ENCODE results near the gene AREG. TPM values are rescaled to one million over a fixed set of nuclear protein-coding genes. Genes with fewer than 3 reads are reported as not detected.
A peak's percentile ranks its signal among the peaks of the same experiment; 100 is the strongest.

The AREG gene
- total RNA-seq, 1 experiment from 2014 or later = 146 TPM

DNA sequence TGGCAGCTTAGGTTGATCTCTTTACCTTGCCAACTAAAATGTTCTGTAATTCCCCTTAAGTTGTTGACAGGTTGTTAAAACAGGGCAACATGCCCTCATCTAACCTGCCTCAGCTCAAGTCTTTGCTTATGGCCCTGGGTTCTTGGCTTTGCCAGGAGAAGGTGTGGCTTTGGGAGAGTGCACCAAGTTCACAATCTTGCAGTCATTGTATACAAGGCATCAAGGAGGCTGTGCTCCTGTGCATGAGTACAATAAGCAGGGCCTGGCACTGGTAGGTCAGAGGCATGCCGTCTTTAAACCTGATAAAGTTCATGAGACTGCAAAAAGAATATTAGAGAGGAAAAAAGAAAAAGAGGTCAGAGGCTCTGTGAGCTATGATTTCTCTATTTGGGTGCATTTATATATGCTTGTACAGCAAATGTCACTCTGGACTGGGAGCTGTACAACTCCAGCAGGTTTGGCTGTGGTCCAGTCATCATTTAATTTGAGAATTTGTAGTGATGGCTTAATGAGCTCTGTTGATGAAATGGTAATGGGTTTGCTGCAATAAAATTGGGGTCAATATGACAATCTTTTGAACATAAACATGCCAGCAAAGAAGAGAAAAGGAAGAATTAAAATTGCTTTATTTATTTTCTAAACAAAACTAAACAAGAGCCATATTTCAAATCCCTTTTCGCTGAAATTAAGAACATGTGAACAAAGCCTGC, 30.3 kb downstream of the AREG start:
- Mint-ChIP-seq H3K27ac (ENCODE audit: unreplicated experiment) (no peak overlapping the region), H3K9me3 (ENCODE audit: unreplicated experiment) (peaks cover 11% of the 10 kb centered on the region), H3K4me1 (ENCODE audit: low read depth, unreplicated experiment) (peaks cover 61% of the 10 kb centered on the region), H3K36me3 (ENCODE audit: insufficient read depth, unreplicated experiment) (no peaks in the 10 kb centered on the region), H3K4me3 (ENCODE audit: unreplicated experiment) (no peak overlapping the region), H3K27me3 (ENCODE audit: insufficient read depth, unreplicated experiment) (no peaks in the 10 kb centered on the region)
- Histone ChIP-seq H3K4me3 (ENCODE audit: low read depth, low read length) (no peak overlapping the region), H3K9me3 (no peaks in the 10 kb centered on the region), H3K4me1 (peaks cover 38% of the 10 kb centered on the region), H3K36me3 (ENCODE audit: control insufficient read depth, insufficient read depth, low read length) (no peaks in the 10 kb centered on the region; the same call in 1 of the 2 replicates), H3K27me3 (replicated peaks; ENCODE audit: control insufficient read depth, insufficient read depth, low read length) (no peaks in the 10 kb centered on the region)
- TF ChIP-seq, protein P1, sequence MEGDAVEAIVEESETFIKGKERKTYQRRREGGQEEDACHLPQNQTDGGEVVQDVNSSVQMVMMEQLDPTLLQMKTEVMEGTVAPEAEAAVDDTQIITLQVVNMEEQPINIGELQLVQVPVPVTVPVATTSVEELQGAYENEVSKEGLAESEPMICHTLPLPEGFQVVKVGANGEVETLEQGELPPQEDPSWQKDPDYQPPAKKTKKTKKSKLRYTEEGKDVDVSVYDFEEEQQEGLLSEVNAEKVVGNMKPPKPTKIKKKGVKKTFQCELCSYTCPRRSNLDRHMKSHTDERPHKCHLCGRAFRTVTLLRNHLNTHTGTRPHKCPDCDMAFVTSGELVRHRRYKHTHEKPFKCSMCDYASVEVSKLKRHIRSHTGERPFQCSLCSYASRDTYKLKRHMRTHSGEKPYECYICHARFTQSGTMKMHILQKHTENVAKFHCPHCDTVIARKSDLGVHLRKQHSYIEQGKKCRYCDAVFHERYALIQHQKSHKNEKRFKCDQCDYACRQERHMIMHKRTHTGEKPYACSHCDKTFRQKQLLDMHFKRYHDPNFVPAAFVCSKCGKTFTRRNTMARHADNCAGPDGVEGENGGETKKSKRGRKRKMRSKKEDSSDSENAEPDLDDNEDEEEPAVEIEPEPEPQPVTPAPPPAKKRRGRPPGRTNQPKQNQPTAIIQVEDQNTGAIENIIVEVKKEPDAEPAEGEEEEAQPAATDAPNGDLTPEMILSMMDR (IDR thresholded peaks at IDR 0.05; ENCODE audit: insufficient read depth in 1 of 2, low read depth in 1 of 2, low read length in 1 of 2, severe bottlenecking in 1 of 2, unreplicated experiment in 1 of 2) = no peak
- BruUV-seq (replicated peaks) = no TSS peak
- ChIA-PET CTCF (no interaction called here), POLR2A (no interaction called here)
- DNase-seq = no peak
- intact Hi-C loops (cut with micrococcal nuclease; ENCODE audit: unreplicated experiment) = loop anchor here (10.0 kb wide), 1 partner anchor 190 kb away; no protein-coding TSS in a partner anchor

DNA sequence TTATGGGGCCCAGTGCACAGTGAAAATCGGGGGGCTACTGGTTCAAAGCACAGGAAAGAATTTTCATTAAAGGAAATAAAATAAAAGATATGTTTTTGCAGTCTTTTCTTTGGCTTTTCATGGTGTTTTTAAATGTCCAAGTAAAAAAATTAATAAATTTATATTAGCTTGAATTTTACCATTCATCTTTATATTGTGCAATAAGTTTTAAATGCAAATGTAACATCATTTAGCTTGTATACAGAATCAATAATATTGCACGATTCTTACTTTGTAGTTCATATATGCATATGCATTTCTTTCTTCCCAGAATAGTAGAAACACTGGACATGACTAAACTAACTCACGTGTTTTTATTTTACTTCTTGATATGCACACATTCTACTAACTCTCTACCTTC, 31.0 kb downstream of the AREG start:
- Histone ChIP-seq H3K4me3 (ENCODE audit: low read depth, low read length) (no peak overlapping the region), H3K4me1 (peaks cover 45% of the 10 kb centered on the region), H3K27me3 (replicated peaks; ENCODE audit: control insufficient read depth, insufficient read depth, low read length) (no peaks in the 10 kb centered on the region), H3K9me3 (no peaks in the 10 kb centered on the region), H3K36me3 (ENCODE audit: control insufficient read depth, insufficient read depth, low read length) (no peaks in the 10 kb centered on the region; the same call in 1 of the 2 replicates)
- Mint-ChIP-seq H3K27me3 (ENCODE audit: insufficient read depth, unreplicated experiment) (no peaks in the 10 kb centered on the region), H3K9me3 (ENCODE audit: unreplicated experiment) (peaks cover 11% of the 10 kb centered on the region), H3K36me3 (ENCODE audit: insufficient read depth, unreplicated experiment) (no peaks in the 10 kb centered on the region), H3K4me1 (ENCODE audit: low read depth, unreplicated experiment) (peaks cover 68% of the 10 kb centered on the region), H3K4me3 (ENCODE audit: unreplicated experiment) (no peak overlapping the region), H3K27ac (ENCODE audit: unreplicated experiment) (no peak overlapping the region)
- intact Hi-C loops (cut with micrococcal nuclease; ENCODE audit: unreplicated experiment) = loop anchor here (10.0 kb wide), 1 partner anchor 189 kb away; no protein-coding TSS in a partner anchor
- DNase-seq = no peak
- CTCF ChIA-PET = no interaction called here
- POLR2A ChIA-PET = no interaction called here
- no TSS peak for BruUV-seq (replicated peaks)
- TF ChIP-seq, protein P1 (IDR thresholded peaks at IDR 0.05; ENCODE audit: insufficient read depth in 1 of 2, low read depth in 1 of 2, low read length in 1 of 2, severe bottlenecking in 1 of 2, unreplicated experiment in 1 of 2) = no peak

DNA sequence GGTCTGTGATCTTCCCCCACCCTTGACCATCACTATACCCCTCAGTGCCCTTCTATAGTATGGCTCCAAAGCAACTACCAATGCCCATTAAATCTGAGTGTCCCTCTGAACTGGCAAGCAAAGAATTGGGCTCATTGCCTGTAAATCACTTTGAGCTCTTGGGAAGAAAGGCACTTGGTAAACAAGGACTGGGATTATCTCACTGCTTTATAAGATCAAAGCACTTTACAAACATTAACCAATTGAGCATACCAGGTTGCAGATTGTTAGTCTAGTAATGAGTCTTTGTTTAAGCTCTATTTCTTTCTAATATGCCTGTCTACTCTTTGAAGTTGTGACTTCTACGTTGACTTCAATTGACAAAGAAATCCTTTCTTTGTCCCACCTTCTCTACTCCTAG, 34.1 kb downstream of the AREG start:
- peak overlapping the region; percentile 85 for H3K27ac Mint-ChIP-seq (ENCODE audit: unreplicated experiment)
- POLR2A ChIA-PET = interaction anchor here (0.9 to 1.0 kb wide), 2 partner anchors 114 to 175 kb away, joined by 3 read pairs; partner anchors contain the start of gene EREG
- no peaks in the 10 kb centered on the region for H3K27me3 ChIP-seq (replicated peaks; ENCODE audit: control insufficient read depth, insufficient read depth, low read length)
- intact Hi-C loops (cut with micrococcal nuclease; ENCODE audit: unreplicated experiment) = loop anchor here (1.0 to 10.0 kb wide), 4 partner anchors 34 to 186 kb away; partner anchors contain the start of gene AREG
- H3K4me1 ChIP-seq = peaks cover 55% of the 10 kb centered on the region
- TF ChIP-seq, protein P1 (IDR thresholded peaks at IDR 0.05; ENCODE audit: insufficient read depth in 1 of 2, low read depth in 1 of 2, low read length in 1 of 2, severe bottlenecking in 1 of 2, unreplicated experiment in 1 of 2) = no peak
- peak overlapping the region; percentile 57 for H3K4me3 Mint-ChIP-seq (ENCODE audit: unreplicated experiment)
- H3K27me3 Mint-ChIP-seq (ENCODE audit: insufficient read depth, unreplicated experiment) = no peaks in the 10 kb centered on the region
- no TSS peak for BruUV-seq (replicated peaks)
- H3K9me3 Mint-ChIP-seq (ENCODE audit: unreplicated experiment) = peaks cover 6% of the 10 kb centered on the region
- no peaks in the 10 kb centered on the region for H3K9me3 ChIP-seq
- peaks cover 53% of the 10 kb centered on the region for H3K4me1 Mint-ChIP-seq (ENCODE audit: low read depth, unreplicated experiment)
- H3K4me3 ChIP-seq (ENCODE audit: low read depth, low read length) = no peak overlapping the region
- DNase-seq = peak in 1 of 2 experiments; percentile 52
- H3K36me3 Mint-ChIP-seq (ENCODE audit: insufficient read depth, unreplicated experiment) = no peaks in the 10 kb centered on the region
- no peaks in the 10 kb centered on the region; the same call in 1 of the 2 replicates for H3K36me3 ChIP-seq (ENCODE audit: control insufficient read depth, insufficient read depth, low read length)
- CTCF ChIA-PET = interaction anchor here (1.1 to 1.7 kb wide), 2 partner anchors 53 to 192 kb away, joined by 5 to 6 read pairs; no protein-coding TSS in a partner anchor

Data from Caco-2 (cell line).